IPS DF 4.7 (cell line): ENCODE results near the gene BLCAP.

ENCODE experiments used
- DNase-seq: peaks from one replicate; pipeline ENCODE4 v3.0.0-alpha.2; 2013; ENCODE audit warnings: low spot score; ENCODE audit errors: extremely low read depth

The BLCAP gene

GRCh38 chr20:37516811-37517750, 10.6 kb downstream of the BLCAP start:
- DNase-seq, result no peak

GRCh38 chr20:37515876-37516275, 11.8 kb downstream of the BLCAP start:
- DNase-seq, result no peak

- DNase-seq, result no peak
Observed at GRCh38 chr20:37513779-37514359, 13.8 kb downstream of the BLCAP start.

- no peak for DNase-seq
Observed at GRCh38 chr20:37511610-37512275, 15.9 kb downstream of the BLCAP start.

GRCh38 chr20:37510226-37510625, 17.4 kb downstream of the BLCAP start:
- no peak for DNase-seq

GRCh38 chr20:37506152-37506725, 21.4 kb downstream of the BLCAP start:
- DNase-seq, result no peak

GRCh38 chr20:37505263-37506151, 22.2 kb downstream of the BLCAP start:
- DNase-seq, result no peak

- DNase-seq, result no peak
Observed at GRCh38 chr20:37504404-37505096, 23.1 kb downstream of the BLCAP start.

GRCh38 chr20:37503256-37503927, 24.3 kb downstream of the BLCAP start:
- DNase-seq, result no peak

GRCh38 chr20:37502654-37503053, 25.0 kb downstream of the BLCAP start:
- DNase-seq, result no peak

GRCh38 chr20:37501940-37502339, 25.7 kb downstream of the BLCAP start:
- no peak for DNase-seq

- no peak for DNase-seq
Observed at GRCh38 chr20:37500311-37500710, 27.4 kb downstream of the BLCAP start.

GRCh38 chr20:37498066-37498665, 29.5 kb downstream of the BLCAP start:
- no peak for DNase-seq

- no peak for DNase-seq
Observed at GRCh38 chr20:37494796-37495195, 32.9 kb downstream of the BLCAP start.

GRCh38 chr20:37494301-37494700, 33.4 kb downstream of the BLCAP start:
- no peak for DNase-seq

GRCh38 chr20:37492945-37493344, 34.7 kb downstream of the BLCAP start:
- no peak for DNase-seq

GRCh38 chr20:37492096-37492625, 35.5 kb downstream of the BLCAP start:
- DNase-seq, result no peak

- no peak for DNase-seq
Observed at GRCh38 chr20:37490663-37491350, 36.9 kb downstream of the BLCAP start.
